Putamen (tissue), 1 donor: Measurements from ENCODE around the gene MIA.
"Not testable (repeated sequence)": the region's sequence is repeated elsewhere in the genome, so short reads cannot be mapped to it uniquely, and the experiment has no call there.

ENCODE experiments used
- DNase-seq: peaks from one replicate; pipeline ENCODE4 v3.0.0-alpha.2; 2016; ENCODE audit warnings: low spot score

MIA gene

DNA sequence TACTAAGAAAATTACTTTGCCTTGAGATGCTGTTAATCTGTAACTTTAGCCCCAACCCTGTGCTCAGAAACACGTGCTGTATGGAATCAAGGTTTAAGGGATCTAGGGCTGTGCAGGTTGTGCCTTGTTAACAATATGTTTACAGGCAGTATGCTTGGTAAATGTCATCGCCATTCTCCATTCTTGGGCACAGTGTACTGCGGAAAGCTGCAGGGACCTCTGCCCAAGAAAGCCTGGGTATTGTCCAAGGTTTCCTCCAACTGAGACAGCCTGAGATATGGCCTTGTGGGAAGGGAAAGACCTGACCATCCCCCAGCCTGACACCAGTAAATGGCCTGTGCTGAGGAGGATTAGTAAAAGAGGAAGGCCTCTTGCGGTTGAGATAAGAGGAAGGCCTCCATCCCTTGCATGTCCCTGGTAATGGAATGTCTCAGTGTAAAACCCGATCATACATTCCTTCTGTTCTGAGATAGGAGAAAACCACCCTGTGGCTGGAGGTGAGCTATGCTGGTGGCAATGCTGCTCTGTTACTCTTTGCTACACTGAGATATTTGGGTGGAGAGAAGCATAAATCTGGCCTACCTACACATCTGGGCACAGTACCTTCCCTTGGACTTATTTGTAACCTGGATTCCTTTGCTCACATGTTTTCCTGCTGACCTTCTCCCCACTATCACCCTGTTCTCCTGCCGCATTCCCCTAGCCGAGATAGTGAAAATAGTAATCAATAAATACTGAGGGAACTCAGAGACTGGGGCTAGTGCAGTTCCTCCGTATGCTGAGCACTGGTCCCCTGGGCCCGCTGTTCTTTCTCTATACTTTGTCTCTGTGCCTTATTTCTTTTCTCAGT, 47.6 kb downstream of the MIA start:
- DNase-seq: not testable (repeated sequence)

DNA sequence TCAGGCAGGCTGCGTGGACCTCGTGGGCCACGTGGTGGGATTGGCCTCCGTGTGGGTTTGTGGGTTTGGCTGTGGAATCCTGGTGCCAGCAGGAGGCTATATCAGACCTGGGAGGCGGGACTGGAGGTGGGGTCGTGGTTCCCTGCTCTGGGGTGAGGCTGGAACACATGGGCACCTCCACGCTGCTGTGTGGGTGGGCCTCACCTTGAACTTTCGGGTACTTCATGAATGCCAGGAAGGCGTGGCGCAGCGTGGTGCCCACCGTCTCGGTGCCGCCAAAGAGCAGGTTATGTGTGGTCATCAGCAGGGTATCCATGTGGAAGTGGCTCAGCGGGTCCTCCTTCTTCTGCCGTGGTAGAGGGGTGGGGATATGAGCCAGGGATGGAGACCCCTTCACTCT, 49.6 kb downstream of the MIA start:
- DNase-seq: not testable (repeated sequence)

DNA sequence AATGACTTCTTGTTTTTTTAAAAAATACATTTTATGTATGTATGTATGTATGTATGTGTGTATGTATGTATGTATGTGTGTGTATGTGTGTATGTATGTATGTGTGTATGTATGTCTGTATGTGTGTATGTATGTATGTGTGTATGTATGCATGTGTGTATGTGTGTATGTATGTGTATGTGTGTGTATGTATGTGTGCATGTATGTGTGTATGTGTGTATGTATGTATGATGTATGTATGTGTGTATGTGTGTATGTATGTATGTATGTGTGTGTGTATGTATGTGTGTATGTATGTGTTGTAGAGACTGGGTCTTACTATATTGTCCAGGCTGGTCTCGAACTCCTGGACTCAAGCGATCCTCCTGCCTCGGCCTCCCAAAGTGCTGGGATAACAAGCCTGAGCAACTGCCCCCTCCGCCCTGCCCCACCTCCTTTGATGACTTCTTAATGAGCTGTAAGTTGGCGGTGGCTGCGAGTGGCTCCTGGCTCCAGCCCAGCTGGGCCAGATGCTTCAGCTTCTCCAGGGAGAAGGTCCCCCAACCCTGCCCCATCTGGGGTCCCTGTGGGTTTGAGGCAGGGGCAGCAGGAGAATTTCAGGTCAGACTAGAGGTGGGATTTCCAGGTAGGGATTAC, 50.3 kb downstream of the MIA start:
- DNase-seq: not testable (repeated sequence)

DNA sequence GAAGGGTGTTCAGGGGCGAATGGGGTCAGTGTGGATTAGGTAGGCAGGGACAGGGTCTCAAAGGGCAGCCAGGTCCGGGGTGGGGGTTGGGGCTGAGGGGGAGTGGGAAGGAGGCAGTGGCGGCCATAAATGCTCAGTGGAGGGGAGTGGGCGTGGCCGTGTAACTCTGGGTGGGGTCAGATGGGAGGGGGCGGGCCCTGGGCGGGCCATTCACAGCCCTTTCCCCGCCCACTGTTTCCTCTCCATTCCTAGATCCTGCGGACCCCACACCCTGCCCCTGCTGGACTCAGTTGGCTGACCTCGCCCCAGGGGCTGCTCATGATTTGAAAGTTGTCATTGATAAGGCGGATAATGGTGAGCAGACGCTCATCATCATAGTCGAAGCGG, 51.0 kb downstream of the MIA start:
- not testable (repeated sequence) for DNase-seq

DNA sequence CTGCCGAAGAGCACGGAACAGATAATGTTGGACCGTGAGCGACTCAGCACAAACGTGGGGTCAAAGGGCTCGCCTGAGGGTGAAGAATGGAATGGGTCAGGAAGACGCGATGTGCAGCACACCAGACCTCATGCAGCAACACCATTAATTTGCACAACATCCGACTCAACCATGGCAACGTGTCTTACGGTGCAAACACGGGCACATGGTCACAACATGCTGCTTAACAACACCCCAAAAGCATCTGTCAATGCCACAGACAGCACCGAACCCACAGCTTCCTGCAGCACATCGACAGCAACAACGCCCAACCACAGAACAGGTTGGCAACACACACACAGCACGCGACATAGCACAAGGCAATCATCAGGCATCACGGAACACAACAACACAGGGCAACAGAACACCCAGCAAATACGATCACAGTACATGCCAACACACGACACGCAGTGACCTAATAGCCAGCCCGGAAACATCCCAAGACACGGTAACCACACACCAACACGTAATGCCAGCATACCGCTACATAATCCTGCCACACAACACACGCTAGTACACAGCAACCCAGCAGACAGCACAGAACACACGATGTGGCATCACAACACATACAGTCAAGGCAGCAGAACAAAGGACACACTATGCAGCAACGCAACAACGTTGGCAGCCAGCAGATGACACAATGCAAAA, 51.5 kb downstream of the MIA start:
- DNase-seq: not testable (repeated sequence)
